Stimulated activated CD8-positive, alpha-beta memory T cell treated with anti-CD3 and anti-CD28 coated beads, Interleukin-4, amount 100 ng/mL, for 1 hour (primary cell): ENCODE data around the gene RCL1.
"Not testable (repeated sequence)": the region's sequence is repeated elsewhere in the genome, so short reads cannot be mapped to it uniquely, and the experiment has no call there.

Source experiments
- DNase-seq, 2 donors: peaks; one replicate each; pipeline ENCODE4 v3.0.0-alpha.2; 2020; ENCODE audit warnings: low read depth in 2 of 2, low spot score in 1 of 2

The RCL1 gene

GRCh38 chr9:4781408-4781807, 11.3 kb upstream of the RCL1 start:
- DNase-seq: no peak

GRCh38 chr9:4783191-4783590, 9.6 kb upstream of the RCL1 start:
- not testable (repeated sequence) for DNase-seq

- DNase-seq: no peak
These were observed 8.3 kb upstream of the RCL1 start for GRCh38 chr9:4784403-4784802.

- DNase-seq: no peak
These were observed 6.1 kb upstream of the RCL1 start for GRCh38 chr9:4786599-4786998.

- no peak for DNase-seq
These were observed 4.9 kb upstream of the RCL1 start for GRCh38 chr9:4787876-4788275.

GRCh38 chr9:4788703-4789102, 4.0 kb upstream of the RCL1 start:
- no peak for DNase-seq

GRCh38 chr9:4792054-4792571, 631 bp upstream of the RCL1 start:
- no peak for DNase-seq

- no peak for DNase-seq
These were observed 983 bp downstream of the RCL1 start for GRCh38 chr9:4793459-4794395.

GRCh38 chr9:4794691-4795090, 1.9 kb downstream of the RCL1 start:
- DNase-seq: no peak

- not testable (repeated sequence) for DNase-seq
These were observed 2.4 kb downstream of the RCL1 start for GRCh38 chr9:4795108-4795507.

- DNase-seq: no peak
These were observed 3.8 kb downstream of the RCL1 start for GRCh38 chr9:4796530-4796929.

GRCh38 chr9:4796988-4797853, 4.5 kb downstream of the RCL1 start:
- DNase-seq: no peak

GRCh38 chr9:4797854-4798150, 5.1 kb downstream of the RCL1 start:
- no peak for DNase-seq

- no peak for DNase-seq
These were observed 5.7 kb downstream of the RCL1 start for GRCh38 chr9:4798281-4799032.

- DNase-seq: no peak
These were observed 6.3 kb downstream of the RCL1 start for GRCh38 chr9:4799033-4799430.

- no peak for DNase-seq
These were observed 7.0 kb downstream of the RCL1 start for GRCh38 chr9:4799775-4800174.

GRCh38 chr9:4801156-4801555, 8.4 kb downstream of the RCL1 start:
- DNase-seq: no peak

GRCh38 chr9:4803670-4804530, 11.2 kb downstream of the RCL1 start:
- no peak for DNase-seq

- no peak for DNase-seq
These were observed 11.8 kb downstream of the RCL1 start for GRCh38 chr9:4804531-4805016.
